HEK293T (cell line): ENCODE measurements around the gene PON3.

Source experiments
- ARNT ChIP-seq: fragments of 450-650 bp; IDR thresholded peaks from 2 replicates; pipeline ENCODE4 v1.6.1; 2017; ENCODE audit warnings: mild to moderate bottlenecking
- BHLHE40 ChIP-seq: fragments of 450-650 bp; IDR thresholded peaks from 2 replicates; pipeline ENCODE4 v1.6.1; 2016; ENCODE audit warnings: mild to moderate bottlenecking, moderate library complexity, borderline replicate concordance
- CTBP1 ChIP-seq: fragments of 450-650 bp; IDR thresholded peaks from 2 replicates; pipeline ENCODE4 v1.6.1; 2016; ENCODE audit warnings: borderline replicate concordance
- ELF4 ChIP-seq: fragments of 450-650 bp; IDR thresholded peaks from 2 replicates; pipeline ENCODE4 v1.6.1; 2017; ENCODE audit warnings: antibody characterized with exemption
- FOXA1 ChIP-seq: fragments of 450-650 bp; IDR thresholded peaks from 2 replicates; pipeline ENCODE4 v1.6.1; 2016; ENCODE audit warnings: mild to moderate bottlenecking
- FOXM1 ChIP-seq: fragments of 450-650 bp; IDR thresholded peaks from 2 replicates; pipeline ENCODE4 v1.6.1; 2017; ENCODE audit warnings: mild to moderate bottlenecking, borderline replicate concordance
- SP1 ChIP-seq: fragments of 450-650 bp; IDR thresholded peaks from 2 replicates; pipeline ENCODE4 v1.6.1; 2017
- SUZ12 ChIP-seq: fragments of 450-650 bp; IDR thresholded peaks from 2 replicates; pipeline ENCODE4 v1.6.1; 2016; ENCODE audit warnings: mild to moderate bottlenecking
- TARDBP ChIP-seq: fragments of 450-650 bp; IDR thresholded peaks from 2 replicates; pipeline ENCODE4 v1.6.1; 2016

GRCh38 chr7:95330961-95331337 is 65.2 kb downstream of the PON3 start:
- TF ChIP-seq FOXA1 (no peak), SP1 (no peak), ARNT (no peak), FOXM1 (no peak), TARDBP (no peak), CTBP1 (no peak), SUZ12 (no peak), BHLHE40 (no peak), ELF4 (no peak)
